Measurements from ENCODE around the gene SHANK2. TPM values are rescaled to one million over a fixed set of nuclear protein-coding genes. Genes with fewer than 3 reads are reported as not detected.

SHANK2 gene
- total and polyA plus RNA-seq, 2 donors from 2014 or later = 4.0 to 57.8 TPM

GRCh38 chr11:71232364-71232763, 20.0 kb downstream of the SHANK2 start:
- FAIRE-seq (no peak), DNase-seq (peak in 1 of 5 donors; percentile 2)
- no peaks in the 10 kb centered on the region for H3K36me3 ChIP-seq (ENCODE audit: control insufficient read depth in 2 of 3, insufficient read depth in 3 of 3, low read length in 3 of 3)
- H3K27ac ChIP-seq (ENCODE audit: low read depth in 2 of 2, low read length in 2 of 2) = no peak overlapping the region
- no peak overlapping the region for H3K4me3 ChIP-seq (ENCODE audit: low read length in 3 of 3)
- intact Hi-C loops (cut with DNase I) = loop anchor here (10.0 kb wide), 1 partner anchor 62 kb away; no protein-coding TSS in a partner anchor
- H3K9ac ChIP-seq (ENCODE audit: low read length in 3 of 3) = no peak overlapping the region
- no peak for TF ChIP-seq CTCF (IDR thresholded peaks at IDR 0.05; ENCODE audit: borderline replicate concordance, extremely low read depth, insufficient read depth)
- H3K27me3 ChIP-seq (ENCODE audit: control insufficient read depth, insufficient read depth, low read length) = no peaks in the 10 kb centered on the region
- peaks cover 0 to 6% (median 0%) of the 10 kb centered on the region in 3 donors for H3K9me3 ChIP-seq (ENCODE audit: control insufficient read depth in 2 of 3, insufficient read depth in 1 of 3, low read length in 3 of 3)
- H3K4me1 ChIP-seq (ENCODE audit: control insufficient read depth in 2 of 3, insufficient read depth in 2 of 3, low read depth in 1 of 3, low read length in 3 of 3) = peaks cover 0 to 8% (median 4%) of the 10 kb centered on the region in 3 donors

- H3K9ac ChIP-seq (ENCODE audit: low read length in 3 of 3) = no peak overlapping the region
- TF ChIP-seq CTCF (IDR thresholded peaks at IDR 0.05; ENCODE audit: borderline replicate concordance, extremely low read depth, insufficient read depth) = no peak
- no peak overlapping the region for H3K4me3 ChIP-seq (ENCODE audit: low read length in 3 of 3)
- FAIRE-seq = no peak
- peaks cover 0 to 3% (median 2%) of the 10 kb centered on the region in 3 donors for H3K4me1 ChIP-seq (ENCODE audit: control insufficient read depth in 2 of 3, insufficient read depth in 2 of 3, low read depth in 1 of 3, low read length in 3 of 3)
- peaks cover 0 to 6% (median under 1%) of the 10 kb centered on the region in 3 donors for H3K36me3 ChIP-seq (ENCODE audit: control insufficient read depth in 2 of 3, insufficient read depth in 3 of 3, low read length in 3 of 3)
- no peak for DNase-seq
- no peak overlapping the region for H3K27ac ChIP-seq (ENCODE audit: low read depth in 2 of 2, low read length in 2 of 2)
- intact Hi-C loops (cut with DNase I) = no loop called here
- H3K27me3 ChIP-seq (ENCODE audit: control insufficient read depth, insufficient read depth, low read length) = no peaks in the 10 kb centered on the region
- peaks cover 0 to 12% (median 0%) of the 10 kb centered on the region in 3 donors for H3K9me3 ChIP-seq (ENCODE audit: control insufficient read depth in 2 of 3, insufficient read depth in 1 of 3, low read length in 3 of 3)
Measured at GRCh38 chr11:71228961-71229360, 23.4 kb downstream of the SHANK2 start.

- Histone ChIP-seq H3K9me3 (ENCODE audit: control insufficient read depth in 2 of 3, insufficient read depth in 1 of 3, low read length in 3 of 3) (peaks cover 0 to 12% (median 0%) of the 10 kb centered on the region in 3 donors), H3K9ac (ENCODE audit: low read length in 3 of 3) (no peak overlapping the region), H3K27me3 (ENCODE audit: control insufficient read depth, insufficient read depth, low read length) (no peaks in the 10 kb centered on the region), H3K27ac (ENCODE audit: low read depth in 2 of 2, low read length in 2 of 2) (no peak overlapping the region), H3K36me3 (ENCODE audit: control insufficient read depth in 2 of 3, insufficient read depth in 3 of 3, low read length in 3 of 3) (peaks cover 0 to 11% (median 10%) of the 10 kb centered on the region in 3 donors), H3K4me3 (ENCODE audit: low read length in 3 of 3) (no peak overlapping the region), H3K4me1 (ENCODE audit: control insufficient read depth in 2 of 3, insufficient read depth in 2 of 3, low read depth in 1 of 3, low read length in 3 of 3) (no peaks in the 10 kb centered on the region)
- intact Hi-C loops (cut with DNase I) = no loop called here
- DNase-seq = no peak
- FAIRE-seq = no peak
- no peak for TF ChIP-seq CTCF (IDR thresholded peaks at IDR 0.05; ENCODE audit: borderline replicate concordance, extremely low read depth, insufficient read depth)
Measured at GRCh38 chr11:71227058-71227659, 25.2 kb downstream of the SHANK2 start.
